OCI-LY7 (cell line): ENCODE measurements around the gene HEG1.

ENCODE experiments used
- EZH2phosphoT487 ChIP-seq: fragments of 200-600 bp; sonication (generic); IDR thresholded peaks from 2 replicates; pipeline ENCODE4 v1.6.1; 2018; ENCODE audit warnings: low read depth, borderline replicate concordance, mild to moderate bottlenecking, mixed run types, antibody characterized with exemption, low read length, moderate library complexity, mixed read lengths
- TF ChIP-seq, protein P1 (sequence below): fragments of 200-600 bp; sonication (generic); conservative IDR thresholded peaks from 2 replicates; pipeline ENCODE4 v1.5.1; 2014; ENCODE audit warnings: mild to moderate bottlenecking, antibody characterized with exemption, low read length, moderate library complexity, mixed read lengths

- TF ChIP-seq, protein P1, sequence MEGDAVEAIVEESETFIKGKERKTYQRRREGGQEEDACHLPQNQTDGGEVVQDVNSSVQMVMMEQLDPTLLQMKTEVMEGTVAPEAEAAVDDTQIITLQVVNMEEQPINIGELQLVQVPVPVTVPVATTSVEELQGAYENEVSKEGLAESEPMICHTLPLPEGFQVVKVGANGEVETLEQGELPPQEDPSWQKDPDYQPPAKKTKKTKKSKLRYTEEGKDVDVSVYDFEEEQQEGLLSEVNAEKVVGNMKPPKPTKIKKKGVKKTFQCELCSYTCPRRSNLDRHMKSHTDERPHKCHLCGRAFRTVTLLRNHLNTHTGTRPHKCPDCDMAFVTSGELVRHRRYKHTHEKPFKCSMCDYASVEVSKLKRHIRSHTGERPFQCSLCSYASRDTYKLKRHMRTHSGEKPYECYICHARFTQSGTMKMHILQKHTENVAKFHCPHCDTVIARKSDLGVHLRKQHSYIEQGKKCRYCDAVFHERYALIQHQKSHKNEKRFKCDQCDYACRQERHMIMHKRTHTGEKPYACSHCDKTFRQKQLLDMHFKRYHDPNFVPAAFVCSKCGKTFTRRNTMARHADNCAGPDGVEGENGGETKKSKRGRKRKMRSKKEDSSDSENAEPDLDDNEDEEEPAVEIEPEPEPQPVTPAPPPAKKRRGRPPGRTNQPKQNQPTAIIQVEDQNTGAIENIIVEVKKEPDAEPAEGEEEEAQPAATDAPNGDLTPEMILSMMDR: no peak
- TF ChIP-seq EZH2phosphoT487: no peak
These were observed 13.7 kb upstream of the HEG1 start for GRCh38 chr3:125069452-125069851.
